Glomerular endothelial cell (primary cell): ENCODE data around the gene EPHB3. TPM values are rescaled to one million over a fixed set of nuclear protein-coding genes. Genes with fewer than 3 reads are reported as not detected.
"Not testable (repeated sequence)": the region's sequence is repeated elsewhere in the genome, so short reads cannot be mapped to it uniquely, and the experiment has no call there.

Experiments used
- DNase-seq: peaks from one replicate; pipeline ENCODE4 v3.0.0-alpha.2; 2011; ENCODE audit warnings: low read depth, low spot score; ENCODE audit errors: extremely low read depth
- total RNA-seq: library from RNA; depleted of rRNA; stranded (reverse); fragments of >200 nt; gene quantifications from 2 replicates; pipeline ENCODE4 v1.2.3, GENCODE V29; 2015

The EPHB3 gene
- total RNA-seq, 1 donor from 2014 or later = 0.06 TPM

GRCh38 chr3:184618811-184619210 is 57.2 kb downstream of the EPHB3 start:
- no peak for DNase-seq

DNA sequence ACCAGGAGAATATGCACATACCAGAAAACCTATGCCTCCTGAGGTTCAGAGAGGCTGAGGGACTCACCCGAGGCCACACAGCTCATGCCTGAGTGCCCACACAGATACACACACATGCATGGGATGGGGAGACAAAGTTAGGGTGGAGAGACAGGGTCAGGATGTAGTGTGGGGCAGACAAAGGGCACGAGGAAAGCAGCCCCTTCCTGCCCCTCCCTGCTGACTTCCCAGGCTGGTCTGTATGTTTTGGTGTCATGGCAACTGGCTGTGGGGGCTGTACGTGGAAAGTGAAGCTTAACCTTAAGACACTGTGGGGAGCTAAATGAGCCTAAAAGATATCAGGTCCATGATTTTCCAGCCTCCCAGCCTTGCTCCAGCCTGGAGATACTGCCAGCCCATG is 57.8 kb downstream of the EPHB3 start:
- no peak for DNase-seq

DNA sequence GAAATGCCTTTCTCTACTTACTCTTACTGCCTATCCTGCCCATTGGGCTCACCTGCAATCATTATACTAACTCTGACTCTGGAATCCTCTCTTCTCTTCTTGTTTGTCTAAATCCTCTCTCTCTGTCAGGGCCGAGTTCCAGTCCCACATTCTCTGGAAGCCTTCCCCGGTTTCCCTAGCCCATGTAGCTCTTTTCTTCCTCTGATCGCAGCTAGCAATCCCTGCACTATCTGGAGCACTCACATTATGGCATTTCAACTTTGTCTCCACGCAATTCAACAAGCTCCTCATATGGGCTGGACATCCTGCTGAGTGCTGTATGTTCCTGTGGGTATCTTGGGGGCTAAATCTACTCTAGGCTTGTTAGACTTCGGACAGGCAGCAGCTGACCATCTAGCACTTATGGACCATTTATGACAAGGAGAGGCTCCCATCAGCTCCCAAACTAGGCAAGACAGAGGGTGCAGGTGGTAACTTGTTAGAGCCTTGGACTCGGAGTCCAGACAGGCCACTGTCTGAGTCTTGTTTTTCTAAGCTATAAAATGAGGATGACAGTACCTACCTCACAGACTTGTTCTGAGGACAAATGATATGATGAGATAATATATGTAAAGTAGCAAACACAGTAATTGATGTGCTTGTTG is 58.3 kb downstream of the EPHB3 start:
- no peak for DNase-seq

GRCh38 chr3:184620475-184621119 is 59.0 kb downstream of the EPHB3 start:
- DNase-seq = no peak

GRCh38 chr3:184622156-184622555 is 60.6 kb downstream of the EPHB3 start:
- DNase-seq = not testable (repeated sequence)

GRCh38 chr3:184626923-184627322 is 65.3 kb downstream of the EPHB3 start:
- no peak for DNase-seq

DNA sequence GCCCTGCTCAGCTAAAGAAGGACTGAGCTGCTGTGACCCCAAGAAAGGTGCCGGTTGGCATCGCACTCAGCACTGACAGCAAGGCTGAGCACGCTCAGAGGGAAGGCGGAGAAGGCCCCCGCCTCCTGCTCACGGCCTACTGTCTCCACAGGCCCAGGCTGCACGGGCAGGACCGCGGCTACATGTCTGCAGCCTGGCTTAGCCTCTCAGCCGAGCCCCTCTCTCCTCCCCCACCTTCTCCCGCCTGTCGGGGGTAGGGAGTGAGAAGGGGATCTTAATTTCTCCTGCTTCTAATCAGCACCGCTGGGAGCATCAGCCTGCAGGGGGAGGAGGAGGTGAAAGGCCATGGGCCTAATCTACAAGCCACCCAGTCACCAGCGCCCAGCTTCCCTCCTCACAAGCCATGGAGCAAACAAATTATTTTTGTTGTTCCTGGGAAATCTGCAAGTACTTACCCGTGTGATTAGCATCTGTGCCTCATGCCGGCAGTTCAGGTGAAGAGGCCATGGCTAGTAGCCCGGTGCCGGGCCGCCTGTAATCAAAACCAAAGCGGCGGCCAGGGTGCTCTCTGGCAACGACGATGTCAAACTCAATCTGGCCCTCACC is 68.1 kb downstream of the EPHB3 start:
- DNase-seq = no peak

GRCh38 chr3:184630861-184631471 is 69.4 kb downstream of the EPHB3 start:
- no peak for DNase-seq

GRCh38 chr3:184631472-184631861 is 69.9 kb downstream of the EPHB3 start:
- DNase-seq = no peak

Other genes with a start within 250 kb of the EPHB3 start
- 424 and 473 TPM in 2 replicates for gene EIF4G1, start 247.2 kb upstream of the EPHB3 start, total RNA-seq
- 30.9 and 36.8 TPM in 2 replicates for gene FAM131A, start 224.2 kb upstream of the EPHB3 start, total RNA-seq
- gene CLCN2, start 200.2 kb upstream of the EPHB3 start, total RNA-seq = 3.3 and 3.6 TPM in 2 replicates
- gene POLR2H, start 200.1 kb upstream of the EPHB3 start, total RNA-seq = 74.7 and 97.7 TPM in 2 replicates
- gene THPO, start 183.6 kb upstream of the EPHB3 start, total RNA-seq = not detected in 2 replicates
- gene CHRD, start 181.7 kb upstream of the EPHB3 start, total RNA-seq = 0.78 and 1.9 TPM in 2 replicates
- gene MAGEF1, start 150.3 kb downstream of the EPHB3 start, total RNA-seq = 18.9 and 19.4 TPM in 2 replicates